ENCODE measurements around the gene APBA1.

Gene APBA1

DNA sequence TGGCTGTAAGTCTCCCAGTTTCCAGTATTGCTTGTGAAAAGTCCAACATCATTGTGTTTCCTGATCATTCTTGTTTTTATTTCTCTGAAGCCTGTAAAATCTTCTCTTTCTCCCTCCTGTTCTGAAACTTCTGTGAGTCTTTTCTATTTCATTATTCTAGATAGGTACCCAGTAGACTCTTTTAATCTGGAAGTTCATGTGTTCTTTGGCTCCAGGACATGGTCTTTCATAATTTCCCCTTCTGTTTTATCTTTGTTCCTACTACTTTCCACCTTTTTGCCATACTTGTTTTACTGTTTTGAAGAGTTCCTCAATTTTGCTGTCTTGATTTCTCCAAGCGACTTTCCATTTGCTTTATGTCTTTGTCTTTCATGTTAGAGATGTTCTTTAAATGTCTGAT lies 168.1 kb downstream of the APBA1 start:
- no peak overlapping the region for H3K4me3 ChIP-seq (replicated peaks; ENCODE audit: insufficient read depth, low read length)

DNA sequence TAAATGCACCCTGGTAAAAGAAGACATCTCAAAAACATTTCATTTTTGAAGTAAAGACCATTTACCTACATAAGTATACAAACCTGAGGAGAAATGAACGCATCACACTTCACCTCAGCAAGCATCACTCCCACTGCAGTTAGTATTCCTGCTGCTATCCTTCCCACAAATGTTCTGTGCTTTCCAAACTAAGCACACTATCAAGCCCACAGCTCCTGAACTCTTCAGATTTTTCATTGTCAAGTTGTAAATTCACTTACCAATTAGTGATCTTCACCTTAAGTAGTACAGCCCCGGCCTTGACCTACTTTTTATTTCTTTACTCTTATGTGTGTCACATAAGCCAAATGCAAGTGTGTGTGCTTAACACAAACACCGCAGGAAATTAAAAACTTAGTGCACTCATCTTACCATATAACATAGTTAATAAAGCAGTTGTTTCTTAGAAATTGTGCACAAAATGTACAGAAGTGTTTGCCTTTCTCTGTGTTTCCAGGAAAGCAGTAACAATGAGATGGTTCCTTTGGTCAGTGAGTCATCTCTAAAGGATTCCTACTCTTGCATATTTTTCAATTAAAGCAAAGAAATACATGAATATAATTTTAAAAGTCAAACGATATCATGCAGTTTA lies 169.4 kb downstream of the APBA1 start:
- H3K27me3 ChIP-seq (ENCODE audit: insufficient read depth, poor library complexity, severe bottlenecking): peaks cover 3% of the 10 kb centered on the region
- no peak for DNase-seq (ENCODE audit: low read depth in 1 of 2, low spot score in 1 of 2)
- no peak overlapping the region for H3K4me3 ChIP-seq (replicated peaks; ENCODE audit: insufficient read depth, low read length)
- TF ChIP-seq CTCF (IDR thresholded peaks at IDR 0.05; ENCODE audit: insufficient read depth, low read length) (no peak), GABPA (IDR thresholded peaks at IDR 0.05; ENCODE audit: low read depth) (no peak)
- no peak overlapping the region for H3K27ac ChIP-seq (replicated peaks)

More for the DNA sequence above, 168.1 kb downstream of the APBA1 start:
- no peak for TF ChIP-seq SPI1 (IDR thresholded peaks at IDR 0.05; ENCODE audit: borderline replicate concordance, low read depth)
- no peak for TF ChIP-seq POLR2AphosphoS5 (IDR thresholded peaks at IDR 0.05; ENCODE audit: low read depth)
- TF ChIP-seq, protein P1, sequence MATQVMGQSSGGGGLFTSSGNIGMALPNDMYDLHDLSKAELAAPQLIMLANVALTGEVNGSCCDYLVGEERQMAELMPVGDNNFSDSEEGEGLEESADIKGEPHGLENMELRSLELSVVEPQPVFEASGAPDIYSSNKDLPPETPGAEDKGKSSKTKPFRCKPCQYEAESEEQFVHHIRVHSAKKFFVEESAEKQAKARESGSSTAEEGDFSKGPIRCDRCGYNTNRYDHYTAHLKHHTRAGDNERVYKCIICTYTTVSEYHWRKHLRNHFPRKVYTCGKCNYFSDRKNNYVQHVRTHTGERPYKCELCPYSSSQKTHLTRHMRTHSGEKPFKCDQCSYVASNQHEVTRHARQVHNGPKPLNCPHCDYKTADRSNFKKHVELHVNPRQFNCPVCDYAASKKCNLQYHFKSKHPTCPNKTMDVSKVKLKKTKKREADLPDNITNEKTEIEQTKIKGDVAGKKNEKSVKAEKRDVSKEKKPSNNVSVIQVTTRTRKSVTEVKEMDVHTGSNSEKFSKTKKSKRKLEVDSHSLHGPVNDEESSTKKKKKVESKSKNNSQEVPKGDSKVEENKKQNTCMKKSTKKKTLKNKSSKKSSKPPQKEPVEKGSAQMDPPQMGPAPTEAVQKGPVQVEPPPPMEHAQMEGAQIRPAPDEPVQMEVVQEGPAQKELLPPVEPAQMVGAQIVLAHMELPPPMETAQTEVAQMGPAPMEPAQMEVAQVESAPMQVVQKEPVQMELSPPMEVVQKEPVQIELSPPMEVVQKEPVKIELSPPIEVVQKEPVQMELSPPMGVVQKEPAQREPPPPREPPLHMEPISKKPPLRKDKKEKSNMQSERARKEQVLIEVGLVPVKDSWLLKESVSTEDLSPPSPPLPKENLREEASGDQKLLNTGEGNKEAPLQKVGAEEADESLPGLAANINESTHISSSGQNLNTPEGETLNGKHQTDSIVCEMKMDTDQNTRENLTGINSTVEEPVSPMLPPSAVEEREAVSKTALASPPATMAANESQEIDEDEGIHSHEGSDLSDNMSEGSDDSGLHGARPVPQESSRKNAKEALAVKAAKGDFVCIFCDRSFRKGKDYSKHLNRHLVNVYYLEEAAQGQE (IDR thresholded peaks at IDR 0.05; ENCODE audit: insufficient replicate concordance, low read depth): no peak
- no peak for TF ChIP-seq GABPA (IDR thresholded peaks at IDR 0.05; ENCODE audit: low read depth)
- H3K27me3 ChIP-seq (ENCODE audit: insufficient read depth, poor library complexity, severe bottlenecking): peaks cover 2% of the 10 kb centered on the region
- no peak overlapping the region for H3K27ac ChIP-seq (replicated peaks)
- DNase-seq (ENCODE audit: low read depth in 1 of 2, low spot score in 1 of 2): no peak

DNA sequence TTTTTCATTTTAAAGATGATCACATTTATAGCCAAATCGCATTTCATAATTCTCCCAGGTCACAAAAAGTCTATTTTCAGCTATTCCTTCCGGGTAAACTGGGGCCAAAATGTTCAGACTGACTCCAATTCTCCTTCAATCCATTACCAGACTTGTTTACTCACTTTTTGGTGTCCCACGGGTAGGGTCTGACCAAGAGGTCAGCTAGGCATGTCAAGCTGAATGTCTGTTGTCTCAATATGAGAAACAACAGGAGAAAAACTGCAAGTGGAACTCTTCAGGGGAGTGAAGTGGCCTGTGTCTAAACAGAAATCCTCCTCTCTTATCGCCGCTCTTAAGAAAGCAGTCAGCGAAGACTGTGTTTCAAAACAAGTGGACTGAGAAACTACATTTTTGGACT lies 171.3 kb downstream of the APBA1 start:
- Histone ChIP-seq H3K27me3 (ENCODE audit: insufficient read depth, poor library complexity, severe bottlenecking) (peaks cover 3% of the 10 kb centered on the region), H3K4me3 (replicated peaks; ENCODE audit: insufficient read depth, low read length) (no peak overlapping the region), H3K27ac (replicated peaks) (no peak overlapping the region)
- no peak for DNase-seq (ENCODE audit: low read depth in 1 of 2, low spot score in 1 of 2)
- TF ChIP-seq CTCF (IDR thresholded peaks at IDR 0.05; ENCODE audit: insufficient read depth, low read length): no peak
- no peak for TF ChIP-seq GABPA (IDR thresholded peaks at IDR 0.05; ENCODE audit: low read depth)
- TF ChIP-seq SPI1 (IDR thresholded peaks at IDR 0.05; ENCODE audit: borderline replicate concordance, low read depth): no peak
- TF ChIP-seq, protein P1 (IDR thresholded peaks at IDR 0.05; ENCODE audit: insufficient replicate concordance, low read depth): no peak

DNA sequence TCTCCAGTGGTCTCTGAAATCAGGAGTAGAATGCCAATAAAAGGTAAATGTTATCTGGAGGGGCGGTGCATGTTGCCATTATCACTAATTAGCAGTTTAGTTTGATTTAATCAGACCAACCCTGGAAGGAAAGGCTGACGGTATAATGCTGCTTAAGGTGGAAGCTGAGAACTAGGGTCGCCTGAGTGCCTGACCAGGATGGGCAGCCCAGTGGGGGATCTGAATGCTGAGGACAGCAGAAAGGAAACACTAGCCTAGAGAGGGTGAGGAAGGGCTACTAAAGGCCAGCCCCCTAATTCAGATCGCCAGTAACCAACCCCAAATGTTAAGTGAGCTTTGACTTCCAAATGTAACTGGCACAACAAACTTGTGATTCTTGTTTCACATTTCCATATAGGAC lies 172.2 kb downstream of the APBA1 start:
- Histone ChIP-seq H3K4me3 (replicated peaks; ENCODE audit: insufficient read depth, low read length) (no peak overlapping the region), H3K27me3 (ENCODE audit: insufficient read depth, poor library complexity, severe bottlenecking) (peaks cover 3% of the 10 kb centered on the region), H3K27ac (replicated peaks) (no peak overlapping the region)
- DNase-seq (ENCODE audit: low read depth in 1 of 2, low spot score in 1 of 2): no peak
- no peak for TF ChIP-seq POLR2AphosphoS5 (IDR thresholded peaks at IDR 0.05; ENCODE audit: low read depth)
- TF ChIP-seq, protein P1 (IDR thresholded peaks at IDR 0.05; ENCODE audit: insufficient replicate concordance, low read depth): no peak
- no peak for TF ChIP-seq CTCF (IDR thresholded peaks at IDR 0.05; ENCODE audit: insufficient read depth, low read length)
- TF ChIP-seq GABPA (IDR thresholded peaks at IDR 0.05; ENCODE audit: low read depth): no peak
- TF ChIP-seq SPI1 (IDR thresholded peaks at IDR 0.05; ENCODE audit: borderline replicate concordance, low read depth): no peak
